PC-9 (cell line): Measurements from ENCODE around the gene NRG2. TPM values are rescaled to one million over a fixed set of nuclear protein-coding genes. Genes with fewer than 3 reads are reported as not detected.
A peak's percentile ranks its signal among the peaks of the same experiment; 100 is the strongest.

Experiments
- BruUV-seq: library from RNA; stranded (reverse); fragments of 400-500 nt; replicated peaks from 2 replicates; lab custom pipeline; 2021; lab: Mats Ljungman, UMichigan
- CTCF ChIA-PET: fragments of 300-600 bp; sonication (Branson Sonifier 250); formaldehyde crosslinking; loops from one replicate; lab custom pipeline; 2022; ENCODE audit warnings: antibody characterized with exemption; lab: Charles Lee
- POLR2A ChIA-PET: fragments of 300-600 bp; sonication (Branson Sonifier 250); formaldehyde crosslinking; loops from one replicate; lab custom pipeline; 2022; ENCODE audit warnings: antibody characterized with exemption; ENCODE audit not compliant: unreplicated experiment; lab: Charles Lee
- DNase-seq, 2 experiments: peaks; one replicate each; pipeline versions ENCODE4 v3.0.0 to v3.0.0-alpha.2; 2015 to 2022; ENCODE audit warnings: mixed read lengths in 1 of 2
- H2AFZ ChIP-seq: fragments of 200-600 bp; sonication (generic); 2 replicates; pipeline ENCODE4 v1.8.1; 2017; ENCODE audit warnings: antibody characterized with exemption
- H3F3A ChIP-seq: fragments of 200-600 bp; sonication (generic); 2 replicates; pipeline ENCODE4 v1.8.1; 2017; ENCODE audit warnings: antibody characterized with exemption, mild to moderate bottlenecking, low read depth; ENCODE audit not compliant: insufficient read depth
- H3K27ac ChIP-seq: fragments of 200-600 bp; sonication (generic); 2 replicates; pipeline ENCODE4 v1.6.1; 2016; ENCODE audit warnings: mixed run types
- H3K27me3 ChIP-seq: fragments of 200-600 bp; sonication (generic); 2 replicates; pipeline ENCODE4 v1.6.1; 2016; ENCODE audit warnings: low read depth, mixed run types; ENCODE audit not compliant: insufficient read depth
- H3K36me3 ChIP-seq: fragments of 200-600 bp; sonication (generic); 2 replicates; pipeline ENCODE4 v1.6.1; 2016; ENCODE audit warnings: low read depth, mixed run types
- H3K4me1 ChIP-seq: fragments of 200-600 bp; sonication (generic); replicated peaks from 2 replicates; pipeline ENCODE4 v1.6.1; 2016; ENCODE audit warnings: mixed run types; ENCODE audit not compliant: insufficient read depth
- H3K4me2 ChIP-seq: fragments of 200-600 bp; sonication (generic); 2 replicates; pipeline ENCODE4 v1.6.1; 2017; ENCODE audit warnings: mixed run types
- H3K4me3 ChIP-seq: fragments of 200-600 bp; sonication (generic); 2 replicates; pipeline ENCODE4 v1.6.1; 2016; ENCODE audit warnings: mixed run types
- H3K79me2 ChIP-seq: fragments of 200-600 bp; sonication (generic); 2 replicates; pipeline ENCODE4 v1.6.1; 2017; ENCODE audit warnings: low read depth, mixed run types
- H3K9me2 ChIP-seq: fragments of 200-600 bp; sonication (generic); 2 replicates; pipeline ENCODE4 v1.8.1; 2017; ENCODE audit warnings: mild to moderate bottlenecking; ENCODE audit not compliant: insufficient read depth
- H3K9me3 ChIP-seq: fragments of 200-600 bp; sonication (generic); 2 replicates; pipeline ENCODE4 v1.8.1; 2016; ENCODE audit warnings: low read depth; ENCODE audit not compliant: insufficient read depth
- H4K20me1 ChIP-seq: fragments of 200-600 bp; sonication (generic); 2 replicates; pipeline ENCODE4 v1.8.1; 2017; ENCODE audit not compliant: insufficient read depth
- CTCF ChIP-seq: fragments of 200-600 bp; sonication (generic); conservative IDR thresholded peaks from 2 replicates; pipeline ENCODE4 v1.6.1; 2017; ENCODE audit warnings: mixed run types, antibody characterized with exemption, mild to moderate bottlenecking, moderate library complexity
- EZH2 ChIP-seq: fragments of 200-600 bp; sonication (generic); IDR thresholded peaks from 2 replicates; pipeline ENCODE4 v1.8.0; 2017; ENCODE audit warnings: antibody characterized with exemption, low read depth
- intact Hi-C: fragments of 100-400 bp; cut with micrococcal nuclease; formaldehyde crosslinking; loops from one replicate; pipeline ENCODE4 v1.10.0; 2022; ENCODE audit not compliant: unreplicated experiment
- total RNA-seq: library from RNA; stranded (reverse); gene quantifications from 2 replicates; pipeline ENCODE4 v1.2.3, GENCODE V29; 2021

The NRG2 gene
- total RNA-seq, 1 experiment from 2014 or later: not detected

- TF ChIP-seq CTCF (no peak), EZH2 (no peak)
- ChIA-PET POLR2A (no interaction called here), CTCF (no interaction called here)
- no peak overlapping the region for H3K4me3 ChIP-seq
- no peak overlapping the region for H3K27ac ChIP-seq
- H3K36me3 ChIP-seq: no peaks in the 10 kb centered on the region
- BruUV-seq: no TSS peak
- H3K4me1 ChIP-seq: peaks cover 37% of the 10 kb centered on the region
- no peak for DNase-seq
- no peak overlapping the region for H2AFZ ChIP-seq
- no peak overlapping the region for H3K4me2 ChIP-seq
- H3K79me2 ChIP-seq: no peaks in the 10 kb centered on the region
- no peaks in the 10 kb centered on the region for H3K9me2 ChIP-seq
- intact Hi-C loops: no loop called here
- no peaks in the 10 kb centered on the region for H4K20me1 ChIP-seq
- H3K27me3 ChIP-seq: no peaks in the 10 kb centered on the region
- no peaks in the 10 kb centered on the region for H3K9me3 ChIP-seq
- no peaks in the 10 kb centered on the region for H3F3A ChIP-seq
Measured at GRCh38 chr5:139954022-139954421, 89.1 kb downstream of the NRG2 start.

GRCh38 chr5:139952574-139952973, 90.5 kb downstream of the NRG2 start:
- ChIA-PET CTCF (no interaction called here), POLR2A (no interaction called here)
- no peak overlapping the region for H3K4me2 ChIP-seq
- no peak overlapping the region for H3K27ac ChIP-seq
- intact Hi-C loops: no loop called here
- H3K27me3 ChIP-seq: no peaks in the 10 kb centered on the region
- no peak overlapping the region for H2AFZ ChIP-seq
- BruUV-seq: no TSS peak
- no peak overlapping the region for H3K4me3 ChIP-seq
- no peaks in the 10 kb centered on the region for H3K36me3 ChIP-seq
- DNase-seq: no peak
- H3K4me1 ChIP-seq: peaks cover 31% of the 10 kb centered on the region
- H4K20me1 ChIP-seq: no peaks in the 10 kb centered on the region
- H3K9me2 ChIP-seq: no peaks in the 10 kb centered on the region
- no peak for TF ChIP-seq CTCF
- H3K79me2 ChIP-seq: no peaks in the 10 kb centered on the region
- no peaks in the 10 kb centered on the region for H3F3A ChIP-seq
- H3K9me3 ChIP-seq: no peaks in the 10 kb centered on the region

- no peaks in the 10 kb centered on the region for H3K79me2 ChIP-seq
- no peaks in the 10 kb centered on the region for H3K9me3 ChIP-seq
- TF ChIP-seq CTCF (no peak), EZH2 (no peak)
- no peaks in the 10 kb centered on the region for H4K20me1 ChIP-seq
- H3K36me3 ChIP-seq: no peaks in the 10 kb centered on the region
- no peak overlapping the region for H3K4me3 ChIP-seq
- no peaks in the 10 kb centered on the region for H3K27me3 ChIP-seq
- H3K4me2 ChIP-seq: peak overlapping the region; percentile 46
- peak overlapping the region; percentile 34; the same call in 1 of the 2 replicates for H3K27ac ChIP-seq
- CTCF ChIA-PET: no interaction called here
- no peaks in the 10 kb centered on the region for H3K9me2 ChIP-seq
- BruUV-seq: no TSS peak
- H3F3A ChIP-seq: no peaks in the 10 kb centered on the region
- intact Hi-C loops: no loop called here
- peaks cover 31% of the 10 kb centered on the region for H3K4me1 ChIP-seq
- H2AFZ ChIP-seq: no peak overlapping the region
- no peak for DNase-seq
- POLR2A ChIA-PET: no interaction called here
Measured at GRCh38 chr5:139951983-139952382, 91.1 kb downstream of the NRG2 start.
